Right ventricle myocardium superior (tissue), 1 donor: ENCODE data around the gene LRBA. TPM values are rescaled to one million over a fixed set of nuclear protein-coding genes. Genes with fewer than 3 reads are reported as not detected.
A peak's percentile ranks its signal among the peaks of the same experiment; 100 is the strongest.

Experiments used
- ATAC-seq: fragments of 200-7000 bp; cut with Tn5 transposase; one replicate; pipeline ENCODE4 v1.9.1; 2020; ENCODE audit warnings: mild to moderate bottlenecking; ENCODE audit not compliant: poor library complexity
- DNase-seq: peaks from one replicate; pipeline ENCODE4 v3.0.0-alpha.2; 2020
- intact Hi-C: fragments of 100-400 bp; cut with DNase I; formaldehyde crosslinking; loops from one replicate; pipeline ENCODE4 v1.11.2; 2022
- total RNA-seq: library from RNA; stranded (reverse); fragmentation: NEBNext Ultra II Directional; extraction: Animal tissue kit (Norgen Biotek cat#: 25700); gene quantifications from one replicate; pipeline ENCODE4 v1.2.1, GENCODE V29; 2021
- donor health status: DM: no; HTN: yes; CAD: no; lungs with severe emphysema.

Gene LRBA
- total RNA-seq, 1 donor from 2014 or later, result 17.9 TPM

- DNase-seq (no peak), ATAC-seq (no peak)
- intact Hi-C loops, result no loop called here
Observed at GRCh38 chr4:150358691-150359090, 656.4 kb downstream of the LRBA start.

GRCh38 chr4:150357829-150358228 lies 657.3 kb downstream of the LRBA start:
- no peak for ATAC-seq
- intact Hi-C loops, result no loop called here
- no peak for DNase-seq

- ATAC-seq (no peak), DNase-seq (no peak)
- intact Hi-C loops, result no loop called here
Observed at GRCh38 chr4:150355858-150356455, 659.1 kb downstream of the LRBA start.

- intact Hi-C loops, result no loop called here
- DNase-seq (no peak), ATAC-seq (no peak)
Observed at GRCh38 chr4:150355418-150355817, 659.7 kb downstream of the LRBA start.

GRCh38 chr4:150354214-150354796 lies 660.8 kb downstream of the LRBA start:
- DNase-seq, result no peak
- no peak for ATAC-seq
- intact Hi-C loops, result no loop called here

- intact Hi-C loops, result no loop called here
- DNase-seq (no peak), ATAC-seq (no peak)
Observed at GRCh38 chr4:150348079-150348478, 667.0 kb downstream of the LRBA start.

GRCh38 chr4:150345207-150345744 lies 669.8 kb downstream of the LRBA start:
- no peak for DNase-seq
- ATAC-seq, result no peak
- intact Hi-C loops, result no loop called here

- ATAC-seq (peak; percentile 80), DNase-seq (no peak)
- intact Hi-C loops, result no loop called here
Observed at GRCh38 chr4:150343796-150344195, 671.3 kb downstream of the LRBA start.

GRCh38 chr4:150342945-150343344 lies 672.1 kb downstream of the LRBA start:
- DNase-seq (peak; percentile 57), ATAC-seq (peak; percentile 97)
- intact Hi-C loops, result no loop called here

GRCh38 chr4:150337734-150338133 lies 677.4 kb downstream of the LRBA start:
- DNase-seq, result no peak
- intact Hi-C loops, result no loop called here
- ATAC-seq, result no peak

GRCh38 chr4:150336676-150337412 lies 678.2 kb downstream of the LRBA start:
- DNase-seq (no peak), ATAC-seq (no peak)
- intact Hi-C loops, result no loop called here

GRCh38 chr4:150332961-150333360 lies 682.1 kb downstream of the LRBA start:
- DNase-seq (no peak), ATAC-seq (peak; percentile 51)
- intact Hi-C loops, result no loop called here

GRCh38 chr4:150332086-150332485 lies 683.0 kb downstream of the LRBA start:
- ATAC-seq (no peak), DNase-seq (no peak)
- intact Hi-C loops, result no loop called here

GRCh38 chr4:150329373-150329772 lies 685.7 kb downstream of the LRBA start:
- ATAC-seq (no peak), DNase-seq (no peak)
- intact Hi-C loops, result no loop called here

GRCh38 chr4:150328496-150328895 lies 686.6 kb downstream of the LRBA start:
- ATAC-seq (no peak), DNase-seq (no peak)
- intact Hi-C loops, result no loop called here

- DNase-seq (no peak), ATAC-seq (no peak)
- intact Hi-C loops, result no loop called here
Observed at GRCh38 chr4:150327262-150327780, 687.8 kb downstream of the LRBA start.

GRCh38 chr4:150325872-150326271 lies 689.2 kb downstream of the LRBA start:
- intact Hi-C loops, result no loop called here
- no peak for ATAC-seq
- no peak for DNase-seq

GRCh38 chr4:150323406-150324325 lies 691.4 kb downstream of the LRBA start:
- intact Hi-C loops, result no loop called here
- ATAC-seq (no peak), DNase-seq (no peak)

- intact Hi-C loops, result no loop called here
- no peak for DNase-seq
- ATAC-seq, result no peak
Observed at GRCh38 chr4:150322646-150323045, 692.4 kb downstream of the LRBA start.
